Neural progenitor cell (in vitro differentiated cells): ENCODE results near the gene IGSF21. TPM values are rescaled to one million over a fixed set of nuclear protein-coding genes. Genes with fewer than 3 reads are reported as not detected.

Experiments used
- DNase-seq: peaks from one replicate; pipeline ENCODE4 v3.0.0-alpha.2; 2016; ENCODE audit warnings: low spot score
- H2AFZ ChIP-seq: fragments of 200-600 bp; sonication (generic); replicated peaks from 2 replicates; pipeline ENCODE4 v1.6.1; 2016; ENCODE audit warnings: antibody characterized with exemption
- H3F3A ChIP-seq: fragments of 200-600 bp; sonication (generic); 2 replicates; pipeline ENCODE4 v1.6.1; 2016; ENCODE audit warnings: antibody characterized with exemption, low read depth
- H3K27ac ChIP-seq: fragments of 200-600 bp; sonication (generic); 2 replicates; pipeline ENCODE4 v1.5.1; 2016; ENCODE audit warnings: mild to moderate bottlenecking
- H3K27me3 ChIP-seq: fragments of 200-600 bp; sonication (generic); 2 replicates; pipeline ENCODE4 v1.6.1; 2016; ENCODE audit warnings: mild to moderate bottlenecking, moderate library complexity
- H3K36me3 ChIP-seq: fragments of 200-600 bp; sonication (generic); 2 replicates; pipeline ENCODE4 v1.5.1; 2016
- H3K4me1 ChIP-seq: fragments of 200-600 bp; sonication (generic); 2 replicates; pipeline ENCODE4 v1.6.1; 2016; ENCODE audit warnings: mixed run types
- H3K4me2 ChIP-seq: fragments of 200-600 bp; sonication (generic); 2 replicates; pipeline ENCODE4 v1.6.1; 2016
- H3K4me3 ChIP-seq: fragments of 200-600 bp; sonication (generic); 2 replicates; pipeline ENCODE4 v1.5.1; 2016
- H3K79me2 ChIP-seq: fragments of 200-600 bp; sonication (generic); 2 replicates; pipeline ENCODE4 v1.6.1; 2016; ENCODE audit warnings: low read depth
- H3K9ac ChIP-seq: fragments of 200-600 bp; sonication (generic); 2 replicates; pipeline ENCODE4 v1.6.1; 2016
- H3K9me3 ChIP-seq: fragments of 200-600 bp; sonication (generic); 2 replicates; pipeline ENCODE4 v1.5.1; 2016; ENCODE audit warnings: low read depth
- H4K20me1 ChIP-seq: fragments of 200-600 bp; sonication (generic); 2 replicates; pipeline ENCODE4 v1.6.1; 2016; ENCODE audit warnings: low read depth
- H3K27ac Mint-ChIP-seq: 3 replicates; pipeline ENCODE4 v1.8.0; 2021; ENCODE audit warnings: mixed read lengths
- H3K27me3 Mint-ChIP-seq: 2 replicates; pipeline ENCODE4 v1.8.0; 2022; ENCODE audit warnings: low read depth, mild to moderate bottlenecking, inconsistent platforms, moderate library complexity, mixed read lengths; ENCODE audit not compliant: insufficient read depth
- H3K36me3 Mint-ChIP-seq: 3 replicates; pipeline ENCODE4 v1.8.0; 2021; ENCODE audit warnings: mixed read lengths
- H3K4me1 Mint-ChIP-seq: 3 replicates; pipeline ENCODE4 v1.8.0; 2021; ENCODE audit warnings: mixed read lengths
- H3K4me3 Mint-ChIP-seq: 3 replicates; pipeline ENCODE4 v1.8.0; 2021; ENCODE audit warnings: mild to moderate bottlenecking, moderate library complexity, mixed read lengths
- H3K9me3 Mint-ChIP-seq: 3 replicates; pipeline ENCODE4 v1.8.0; 2020; ENCODE audit warnings: mixed read lengths
- CTCF ChIP-seq: fragments of 200-600 bp; sonication (generic); IDR thresholded peaks from 2 replicates; pipeline ENCODE4 v1.5.1; 2017; ENCODE audit warnings: antibody characterized with exemption, mild to moderate bottlenecking
- EZH2 ChIP-seq: fragments of 200-600 bp; sonication (generic); IDR thresholded peaks from 2 replicates; pipeline ENCODE4 v1.6.1; 2017; ENCODE audit warnings: antibody characterized with exemption, mild to moderate bottlenecking, moderate library complexity
- EZH2phosphoT487 ChIP-seq: fragments of 200-600 bp; sonication (generic); IDR thresholded peaks from 2 replicates; pipeline ENCODE4 v1.6.1; 2017; ENCODE audit warnings: antibody characterized with exemption
- total RNA-seq: library from RNA; depleted of rRNA; stranded (reverse); fragments of >200 nt; gene quantifications from 2 replicates; pipeline ENCODE4 v1.2.3, GENCODE V29; 2015; ENCODE audit warnings: low replicate concordance

Gene IGSF21
- total RNA-seq, 1 donor from 2014 or later, result 1.7 TPM

- Mint-ChIP-seq H3K4me1 (peaks cover 20% of the 10 kb centered on the region), H3K36me3 (no peaks in the 10 kb centered on the region), H3K9me3 (no peaks in the 10 kb centered on the region), H3K27me3 (peaks cover 9% of the 10 kb centered on the region), H3K4me3 (no peak overlapping the region), H3K27ac (no peak overlapping the region)
- Histone ChIP-seq H3K9ac (no peak overlapping the region), H3K79me2 (no peaks in the 10 kb centered on the region), H3K27ac (no peak overlapping the region), H3K27me3 (no peaks in the 10 kb centered on the region), H3K4me3 (no peak overlapping the region), H3K4me1 (peaks cover 17% of the 10 kb centered on the region), H3K9me3 (no peaks in the 10 kb centered on the region), H2AFZ (no peak overlapping the region), H3F3A (no peaks in the 10 kb centered on the region), H3K4me2 (no peak overlapping the region), H4K20me1 (no peaks in the 10 kb centered on the region), H3K36me3 (no peaks in the 10 kb centered on the region)
- TF ChIP-seq CTCF, result no peak
- TF ChIP-seq EZH2phosphoT487, result no peak
- no peak for TF ChIP-seq EZH2
- DNase-seq, result no peak
These were observed 79.5 kb downstream of the IGSF21 start for GRCh38 chr1:18187054-18187453.

- H3K4me2 ChIP-seq, result no peak overlapping the region
- no peaks in the 10 kb centered on the region for H3K9me3 ChIP-seq
- H3K79me2 ChIP-seq, result no peaks in the 10 kb centered on the region
- H3K4me3 ChIP-seq, result no peak overlapping the region
- H3K4me1 ChIP-seq, result peaks cover 29% of the 10 kb centered on the region
- H3K4me1 Mint-ChIP-seq, result peaks cover 28% of the 10 kb centered on the region
- no peaks in the 10 kb centered on the region for H3K27me3 ChIP-seq
- no peak overlapping the region for H3K27ac ChIP-seq
- H3K36me3 Mint-ChIP-seq, result no peaks in the 10 kb centered on the region
- no peak overlapping the region for H3K9ac ChIP-seq
- no peak for TF ChIP-seq CTCF
- no peak for TF ChIP-seq EZH2phosphoT487
- TF ChIP-seq EZH2, result no peak
- H3K9me3 Mint-ChIP-seq, result no peaks in the 10 kb centered on the region
- H3K27me3 Mint-ChIP-seq, result peaks cover 12% of the 10 kb centered on the region
- no peak overlapping the region for H2AFZ ChIP-seq
- no peaks in the 10 kb centered on the region for H3F3A ChIP-seq
- H3K36me3 ChIP-seq, result no peaks in the 10 kb centered on the region
- DNase-seq, result no peak
- no peaks in the 10 kb centered on the region for H4K20me1 ChIP-seq
- no peak overlapping the region for H3K27ac Mint-ChIP-seq
- no peak overlapping the region for H3K4me3 Mint-ChIP-seq
These were observed 81.4 kb downstream of the IGSF21 start for GRCh38 chr1:18188820-18189517.

- Mint-ChIP-seq H3K36me3 (no peaks in the 10 kb centered on the region), H3K27me3 (peaks cover 16% of the 10 kb centered on the region), H3K27ac (no peak overlapping the region), H3K4me3 (no peak overlapping the region), H3K4me1 (peaks cover 30% of the 10 kb centered on the region), H3K9me3 (no peaks in the 10 kb centered on the region)
- Histone ChIP-seq H4K20me1 (no peaks in the 10 kb centered on the region), H3K9ac (no peak overlapping the region), H3K9me3 (no peaks in the 10 kb centered on the region), H3K27me3 (no peaks in the 10 kb centered on the region), H3K36me3 (no peaks in the 10 kb centered on the region), H2AFZ (no peak overlapping the region), H3F3A (no peaks in the 10 kb centered on the region), H3K4me2 (no peak overlapping the region), H3K27ac (no peak overlapping the region), H3K4me1 (peaks cover 31% of the 10 kb centered on the region), H3K4me3 (no peak overlapping the region), H3K79me2 (no peaks in the 10 kb centered on the region)
- peak; percentile 20 for DNase-seq
- TF ChIP-seq EZH2phosphoT487, result no peak
- no peak for TF ChIP-seq CTCF
- no peak for TF ChIP-seq EZH2
These were observed 83.0 kb downstream of the IGSF21 start for GRCh38 chr1:18190598-18190997.
